Activated CD4-positive, alpha-beta memory T cell treated with anti-CD3 and anti-CD28 coated beads, Interleukin-2, amount 10 ng/mL, durations not matched to agents 7 days and 5 days (primary cell): ENCODE measurements around the gene HTT. TPM values are rescaled to one million over a fixed set of nuclear protein-coding genes. Genes with fewer than 3 reads are reported as not detected.

ENCODE experiments used
- total RNA-seq, 2 experiments: library from RNA; stranded (reverse); gene quantifications; one replicate each; pipeline ENCODE4 v1.2.3, GENCODE V29; 2021

The HTT gene
- total RNA-seq, 2 experiments from 2014 or later = 50.7 to 54.9 TPM

Other genes starting within 250 kb of the HTT start
- gene ADD1, start 230.8 kb upstream of the HTT start, total RNA-seq = 100 to 1,000 TPM; 266 to 277 TPM
- gene NOP14, start 111.3 kb upstream of the HTT start, total RNA-seq = 10 to 100 TPM; 34.1 to 38.7 TPM
- 1 to 10 TPM; 3.1 to 3.6 TPM for gene GRK4, start 111.1 kb upstream of the HTT start, total RNA-seq
- not detected for gene HTT-AS, start 143 bp upstream of the HTT start, total RNA-seq
- under 1 TPM; 0.60 to 0.65 TPM for gene MSANTD1, start 174.5 kb downstream of the HTT start, total RNA-seq
- 1 to 10 TPM; 7.4 to 7.5 TPM for gene RGS12, start 218.3 kb downstream of the HTT start, total RNA-seq